GM19395 (cell line): ENCODE data around the gene RWDD4.
A peak's percentile ranks its signal among the peaks of the same experiment; 100 is the strongest.

Source experiments
- ATAC-seq: cut with Tn5 transposase; IDR thresholded peaks from one replicate; pipeline ENCODE4 v1.9.1; 2021; ENCODE audit warnings: mild to moderate bottlenecking, moderate library complexity; ENCODE audit not compliant: unreplicated experiment

RWDD4 gene

GRCh38 chr4:183602557-183603027 is 56.4 kb downstream of the RWDD4 start:
- ATAC-seq = no peak

- no peak for ATAC-seq
Observed at GRCh38 chr4:183601381-183601780, 57.6 kb downstream of the RWDD4 start.

- no peak for ATAC-seq
Observed at GRCh38 chr4:183600189-183600685, 58.7 kb downstream of the RWDD4 start.

- peak; percentile 64 for ATAC-seq
Observed at GRCh38 chr4:183599690-183600089, 59.3 kb downstream of the RWDD4 start.

GRCh38 chr4:183599284-183599683 is 59.7 kb downstream of the RWDD4 start:
- no peak for ATAC-seq

GRCh38 chr4:183596067-183596757 is 62.8 kb downstream of the RWDD4 start:
- ATAC-seq = no peak

GRCh38 chr4:183594823-183595222 is 64.2 kb downstream of the RWDD4 start:
- ATAC-seq = no peak

- no peak for ATAC-seq
Observed at GRCh38 chr4:183591301-183591700, 67.7 kb downstream of the RWDD4 start.
